ENCODE measurements around the gene SRPK1.
"Not testable (repeated sequence)": the region's sequence is repeated elsewhere in the genome, so short reads cannot be mapped to it uniquely, and the experiment has no call there.

GRCh38 chr6:35940014-35940413 lies 19.1 kb upstream of the SRPK1 start:
- TF ChIP-seq CTCF (conservative IDR thresholded peaks at IDR 0.05; ENCODE audit: low read length); EZH2phosphoT487 (IDR thresholded peaks at IDR 0.05; ENCODE audit: borderline replicate concordance, low read depth, low read length): not testable (repeated sequence)

All from OCI-LY7 (cell line).